K562 (cell line): Measurements from ENCODE around the gene TMEM116. TPM values are rescaled to one million over a fixed set of nuclear protein-coding genes. Genes with fewer than 3 reads are reported as not detected.

Experiments
- BCOR ChIP-seq: fragments of 450-650 bp; IDR thresholded peaks from 2 replicates; pipeline ENCODE4 v1.6.1; 2016
- CSDE1 ChIP-seq, 2 experiments: fragments of 450-650 bp; IDR thresholded peaks; 2 replicates each; pipeline ENCODE4 v1.6.1; 2016; ENCODE audit warnings: mild to moderate bottlenecking in 1 of 2
- JUNB ChIP-seq: fragments of 450-650 bp; formaldehyde crosslinking; conservative IDR thresholded peaks from 2 replicates; pipeline ENCODE4 v1.4.0; 2020; ENCODE audit warnings: mild to moderate bottlenecking
- POLR2H ChIP-seq: IDR thresholded peaks from 2 replicates; pipeline ENCODE4 v1.6.1; 2016; ENCODE audit warnings: missing genetic modification characterization, low read depth, mild to moderate bottlenecking, control low read depth, missing compliant biosample characterization, moderate library complexity
- PPARD ChIP-seq: fragments of 250-450 bp; sonication (Bioruptor Pico); IDR thresholded peaks from 2 replicates; pipeline ENCODE4 v1.8.0; 2022; ENCODE audit warnings: inconsistent platforms, mild to moderate bottlenecking, moderate library complexity
- RFX1 ChIP-seq: fragments of 450-650 bp; IDR thresholded peaks from 2 replicates; pipeline ENCODE4 v1.6.1; 2016; ENCODE audit warnings: mild to moderate bottlenecking, moderate library complexity
- SFPQ ChIP-seq: fragments of 200-400 bp; formaldehyde crosslinking; IDR thresholded peaks from 2 replicates; pipeline ENCODE4 v1.6.1; 2017; ENCODE audit warnings: mild to moderate bottlenecking, low read depth, low read length, moderate library complexity
- SRSF9 ChIP-seq: fragments of 200-400 bp; formaldehyde crosslinking; IDR thresholded peaks from 2 replicates; pipeline ENCODE4 v1.6.1; 2017; ENCODE audit warnings: low read depth, low read length, borderline replicate concordance
- TFE3 ChIP-seq: fragments of 450-650 bp; formaldehyde crosslinking; IDR thresholded peaks from 2 replicates; pipeline ENCODE4 v1.4.0; 2020; ENCODE audit warnings: mild to moderate bottlenecking, mixed read lengths
- ZBTB1 ChIP-seq: sonication (generic); formaldehyde crosslinking; IDR thresholded peaks from 2 replicates; pipeline ENCODE4 v1.8.1; 2023; ENCODE audit warnings: missing genetic modification reagents, low read depth, mild to moderate bottlenecking, borderline replicate concordance
- ZFP36 ChIP-seq: fragments of 150-350 bp; IDR thresholded peaks from 2 replicates; pipeline ENCODE4 v1.6.1; 2018; ENCODE audit warnings: low read length, low read depth; ENCODE audit not compliant: partially characterized antibody
- ZNF174 ChIP-seq: fragments of 250-450 bp; sonication (Bioruptor Pico); IDR thresholded peaks from 2 replicates; pipeline ENCODE4 v1.4.0; 2020; ENCODE audit warnings: mild to moderate bottlenecking
- ZNF395 ChIP-seq: fragments of 200-800 bp; sonication (Bioruptor generic); IDR thresholded peaks from 2 replicates; pipeline ENCODE4 v1.6.1; 2017; ENCODE audit warnings: missing genetic modification characterization, missing compliant biosample characterization
- polyA plus RNA-seq, 8 experiments: library from polyadenylated mRNA; depleted of rRNA in 4 of 8; stranded (reverse) in 5 of 8; unstranded in 3 of 8; fragments of >200 nt; fragmentation: Nextera tagmentation in 2 of 8; fragmentation: Illumina TruSeq in 1 of 8; extraction: Ambion mirVana in 2 of 8; extraction: Trizol in 1 of 8; gene quantifications; 2 replicates each; pipeline versions ENCODE4 v1.2.1 to v1.2.3, GENCODE V29; 2011 to 2014; ENCODE audit warnings: inconsistent platforms in 1 of 8, missing spikeins in 1 of 8
- total RNA-seq, 7 experiments: library from RNA; depleted of rRNA in 6 of 7; stranded (reverse); fragments of >200 nt in 6 of 7; fragmentation: Illumina TruSeq in 2 of 7; extraction: Trizol in 2 of 7; gene quantifications; 2 replicates each; pipeline versions ENCODE4 v1.2.1 to v1.2.3, GENCODE V29; 2011 to 2021; ENCODE audit warnings: low replicate concordance in 1 of 7
- TF ChIP-seq, protein P1 (sequence below): fragments of 250-450 bp; sonication (Bioruptor Pico); IDR thresholded peaks from 2 replicates; pipeline ENCODE4 v1.5.0; 2021
- TF ChIP-seq, protein P2 (sequence below): sonication (generic); formaldehyde crosslinking; IDR thresholded peaks from 2 replicates; pipeline ENCODE4 v1.8.0; 2023; ENCODE audit warnings: missing genetic modification reagents, mild to moderate bottlenecking, borderline replicate concordance

Gene TMEM116
- total and polyA plus RNA-seq, 9 of the 15 experiments (the other 6 are each of a cell fraction or from before 2014, with no cell fraction given): 5.2 to 78.6 (median 13.9) TPM

DNA sequence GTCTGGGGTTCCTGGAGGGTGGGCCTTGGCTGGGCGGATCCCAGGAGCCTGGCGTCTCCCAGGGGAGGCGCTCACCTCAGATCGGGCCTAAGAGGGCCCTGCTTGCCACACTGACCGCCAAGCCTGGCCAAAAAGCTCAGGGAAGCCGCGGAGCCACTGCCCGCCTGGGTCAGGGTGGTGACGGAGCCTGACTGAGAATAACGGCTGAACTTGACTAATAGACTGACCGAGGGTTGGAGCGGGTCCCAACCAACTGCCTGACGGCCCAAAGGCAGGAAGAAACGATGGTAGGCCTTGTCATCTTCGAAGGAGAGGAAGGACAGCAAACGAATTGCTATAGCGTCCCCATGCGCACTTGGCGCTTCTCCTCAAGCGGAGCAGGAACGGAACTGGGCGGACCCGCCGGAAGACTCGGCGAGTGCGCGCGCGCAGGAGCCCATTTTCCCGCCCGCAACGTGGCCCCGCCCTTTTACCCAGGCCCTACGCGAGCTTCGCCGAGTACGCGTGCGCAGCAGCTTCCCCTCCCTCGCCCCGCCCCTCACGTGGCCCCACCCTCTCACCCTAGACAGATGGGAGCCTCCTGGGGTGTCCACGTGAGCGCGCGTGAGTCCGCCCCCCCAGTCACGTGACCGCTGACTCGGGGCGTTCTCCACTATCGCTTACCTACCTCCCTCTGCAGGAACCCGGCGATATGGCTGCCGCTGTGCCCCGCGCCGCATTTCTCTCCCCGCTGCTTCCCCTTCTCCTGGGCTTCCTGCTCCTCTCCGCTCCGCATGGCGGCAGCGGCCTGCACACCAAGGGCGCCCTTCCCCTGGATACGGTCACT lies at the start of gene TMEM116, which contains the start of gene ERP29 (continued):
- TF ChIP-seq, protein P1, sequence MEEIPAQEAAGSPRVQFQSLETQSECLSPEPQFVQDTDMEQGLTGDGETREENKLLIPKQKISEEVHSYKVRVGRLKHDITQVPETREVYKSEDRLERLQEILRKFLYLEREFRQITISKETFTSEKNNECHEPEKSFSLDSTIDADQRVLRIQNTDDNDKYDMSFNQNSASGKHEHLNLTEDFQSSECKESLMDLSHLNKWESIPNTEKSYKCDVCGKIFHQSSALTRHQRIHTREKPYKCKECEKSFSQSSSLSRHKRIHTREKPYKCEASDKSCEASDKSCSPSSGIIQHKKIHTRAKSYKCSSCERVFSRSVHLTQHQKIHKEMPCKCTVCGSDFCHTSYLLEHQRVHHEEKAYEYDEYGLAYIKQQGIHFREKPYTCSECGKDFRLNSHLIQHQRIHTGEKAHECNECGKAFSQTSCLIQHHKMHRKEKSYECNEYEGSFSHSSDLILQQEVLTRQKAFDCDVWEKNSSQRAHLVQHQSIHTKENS (CRISPR knock-in tag): no peak
- TF ChIP-seq, protein P2, sequence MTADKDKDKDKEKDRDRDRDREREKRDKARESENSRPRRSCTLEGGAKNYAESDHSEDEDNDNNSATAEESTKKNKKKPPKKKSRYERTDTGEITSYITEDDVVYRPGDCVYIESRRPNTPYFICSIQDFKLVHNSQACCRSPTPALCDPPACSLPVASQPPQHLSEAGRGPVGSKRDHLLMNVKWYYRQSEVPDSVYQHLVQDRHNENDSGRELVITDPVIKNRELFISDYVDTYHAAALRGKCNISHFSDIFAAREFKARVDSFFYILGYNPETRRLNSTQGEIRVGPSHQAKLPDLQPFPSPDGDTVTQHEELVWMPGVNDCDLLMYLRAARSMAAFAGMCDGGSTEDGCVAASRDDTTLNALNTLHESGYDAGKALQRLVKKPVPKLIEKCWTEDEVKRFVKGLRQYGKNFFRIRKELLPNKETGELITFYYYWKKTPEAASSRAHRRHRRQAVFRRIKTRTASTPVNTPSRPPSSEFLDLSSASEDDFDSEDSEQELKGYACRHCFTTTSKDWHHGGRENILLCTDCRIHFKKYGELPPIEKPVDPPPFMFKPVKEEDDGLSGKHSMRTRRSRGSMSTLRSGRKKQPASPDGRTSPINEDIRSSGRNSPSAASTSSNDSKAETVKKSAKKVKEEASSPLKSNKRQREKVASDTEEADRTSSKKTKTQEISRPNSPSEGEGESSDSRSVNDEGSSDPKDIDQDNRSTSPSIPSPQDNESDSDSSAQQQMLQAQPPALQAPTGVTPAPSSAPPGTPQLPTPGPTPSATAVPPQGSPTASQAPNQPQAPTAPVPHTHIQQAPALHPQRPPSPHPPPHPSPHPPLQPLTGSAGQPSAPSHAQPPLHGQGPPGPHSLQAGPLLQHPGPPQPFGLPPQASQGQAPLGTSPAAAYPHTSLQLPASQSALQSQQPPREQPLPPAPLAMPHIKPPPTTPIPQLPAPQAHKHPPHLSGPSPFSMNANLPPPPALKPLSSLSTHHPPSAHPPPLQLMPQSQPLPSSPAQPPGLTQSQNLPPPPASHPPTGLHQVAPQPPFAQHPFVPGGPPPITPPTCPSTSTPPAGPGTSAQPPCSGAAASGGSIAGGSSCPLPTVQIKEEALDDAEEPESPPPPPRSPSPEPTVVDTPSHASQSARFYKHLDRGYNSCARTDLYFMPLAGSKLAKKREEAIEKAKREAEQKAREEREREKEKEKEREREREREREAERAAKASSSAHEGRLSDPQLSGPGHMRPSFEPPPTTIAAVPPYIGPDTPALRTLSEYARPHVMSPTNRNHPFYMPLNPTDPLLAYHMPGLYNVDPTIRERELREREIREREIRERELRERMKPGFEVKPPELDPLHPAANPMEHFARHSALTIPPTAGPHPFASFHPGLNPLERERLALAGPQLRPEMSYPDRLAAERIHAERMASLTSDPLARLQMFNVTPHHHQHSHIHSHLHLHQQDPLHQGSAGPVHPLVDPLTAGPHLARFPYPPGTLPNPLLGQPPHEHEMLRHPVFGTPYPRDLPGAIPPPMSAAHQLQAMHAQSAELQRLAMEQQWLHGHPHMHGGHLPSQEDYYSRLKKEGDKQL: 0 out of 2 replicates have a peak, but pooled peaks have one; percentile 72
- TF ChIP-seq JUNB (no peak), ZNF174 (CRISPR knock-in tag) (no peak), POLR2H (tag) (peak; percentile 91), CSDE1 (IDR thresholded peaks at IDR 0.05) (no peak), TFE3 (CRISPR knock-in tag) (peak; percentile 100), ZBTB1 (CRISPR knock-in tag) (peak; percentile 88), SFPQ (no peak), RFX1 (no peak), SRSF9 (no peak), ZNF395 (CRISPR knock-in tag) (peak; percentile 57; the same call in 1 of the 2 replicates), ZFP36 (no peak), PPARD (CRISPR knock-in tag) (no peak), BCOR (peak; percentile 23)
